CD4-positive, alpha-beta T cell treated with Interferon gamma for 1 hour (primary cell): ENCODE data around the gene SYNPO.

Experiments used
- DNase-seq: peaks from one replicate; pipeline ENCODE4 v3.0.0-alpha.2; 2020

SYNPO gene

GRCh38 chr5:150608991-150609390, 31.5 kb upstream of the SYNPO start:
- no peak for DNase-seq

DNA sequence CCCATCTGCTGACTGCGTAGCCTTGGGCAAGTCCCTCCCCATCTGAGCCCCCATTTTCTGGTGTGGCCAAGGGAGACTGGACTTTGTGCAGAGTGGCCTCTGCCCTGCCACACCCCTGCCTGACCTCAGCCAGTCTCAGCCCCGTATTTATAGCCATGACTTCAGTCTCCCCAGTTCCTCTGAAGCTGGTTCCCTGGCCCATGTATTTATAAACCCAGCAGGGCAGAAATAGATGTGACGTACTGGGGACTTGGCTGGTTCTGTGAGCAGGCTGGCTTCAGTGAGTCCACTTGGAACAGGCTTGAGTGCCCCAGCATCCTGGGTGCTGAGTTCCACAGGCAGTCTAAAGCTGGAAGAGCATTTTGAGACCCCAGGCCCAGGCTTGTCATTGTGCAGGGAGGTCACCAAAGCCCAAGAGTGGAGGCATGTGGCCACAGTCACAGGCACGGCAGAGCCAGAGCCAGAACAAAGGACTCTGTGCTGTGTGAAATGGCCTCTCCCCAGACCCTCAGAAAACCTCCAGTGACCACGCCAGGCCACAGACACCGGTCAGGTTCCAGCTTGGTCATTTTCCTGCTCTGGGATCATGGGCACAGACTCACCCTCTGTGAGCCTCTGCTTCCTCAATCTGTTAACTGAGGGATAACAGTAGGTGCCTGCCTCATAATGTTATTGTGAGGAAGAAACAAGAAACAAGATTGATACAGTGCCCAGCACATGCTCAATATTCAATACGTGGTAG, 30.4 kb upstream of the SYNPO start:
- DNase-seq, result no peak

- DNase-seq, result no peak
Measured at GRCh38 chr5:150611026-150611425, 29.4 kb upstream of the SYNPO start.

GRCh38 chr5:150612405-150612804, 28.1 kb upstream of the SYNPO start:
- no peak for DNase-seq

- no peak for DNase-seq
Measured at GRCh38 chr5:150612905-150613670, 27.4 kb upstream of the SYNPO start.

- no peak for DNase-seq
Measured at GRCh38 chr5:150613991-150614660, 26.3 kb upstream of the SYNPO start.

- DNase-seq, result no peak
Measured at GRCh38 chr5:150614661-150615060, 25.8 kb upstream of the SYNPO start.

- no peak for DNase-seq
Measured at GRCh38 chr5:150615141-150615699, 25.2 kb upstream of the SYNPO start.

DNA sequence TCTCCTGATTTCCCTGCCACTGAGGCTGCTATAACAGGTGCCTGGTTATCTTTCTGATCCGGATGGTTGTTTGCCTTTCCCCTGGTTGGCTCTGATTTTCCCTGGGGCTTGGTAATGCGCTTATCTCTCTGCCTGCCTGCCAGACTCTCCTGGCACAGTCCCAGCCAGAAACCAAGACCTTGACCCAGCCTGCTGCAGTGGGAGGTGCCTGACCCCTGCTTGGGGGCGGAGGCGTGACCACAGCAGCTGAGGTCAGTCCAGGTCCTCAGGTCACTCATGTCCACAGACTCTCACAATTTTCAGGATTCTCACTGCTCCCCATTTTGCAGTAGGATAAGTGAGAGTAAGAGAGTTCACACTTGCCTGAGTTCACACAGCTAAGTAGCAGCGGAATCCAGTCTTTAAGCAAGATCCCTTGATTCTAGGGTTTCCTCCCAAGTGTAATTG, 24.4 kb upstream of the SYNPO start:
- DNase-seq, result no peak

GRCh38 chr5:150616506-150616905, 24.0 kb upstream of the SYNPO start:
- DNase-seq, result no peak

DNA sequence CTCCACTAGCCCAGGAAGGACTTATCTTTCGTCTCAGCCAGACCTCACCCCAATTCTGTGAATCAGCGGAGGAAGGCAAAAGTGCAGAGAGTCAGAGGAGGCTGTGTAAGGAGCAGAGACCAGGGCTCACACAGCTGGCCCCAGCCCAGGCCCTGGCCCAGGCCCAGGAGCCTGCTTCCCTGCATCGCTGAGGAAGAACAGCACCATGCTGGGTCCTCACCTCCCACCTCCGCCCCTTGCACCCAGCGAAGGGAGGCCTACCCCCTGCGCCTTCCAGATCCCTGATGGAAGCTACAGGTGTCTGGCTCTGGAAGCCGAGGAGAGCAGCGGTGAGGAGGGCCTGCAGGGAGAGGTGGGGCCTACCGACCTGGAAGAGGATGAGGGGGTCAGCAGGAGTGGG, 22.3 kb upstream of the SYNPO start:
- DNase-seq, result no peak

GRCh38 chr5:150618588-150619281, 21.7 kb upstream of the SYNPO start:
- DNase-seq, result no peak

- DNase-seq, result no peak
Measured at GRCh38 chr5:150619359-150620230, 20.9 kb upstream of the SYNPO start.

DNA sequence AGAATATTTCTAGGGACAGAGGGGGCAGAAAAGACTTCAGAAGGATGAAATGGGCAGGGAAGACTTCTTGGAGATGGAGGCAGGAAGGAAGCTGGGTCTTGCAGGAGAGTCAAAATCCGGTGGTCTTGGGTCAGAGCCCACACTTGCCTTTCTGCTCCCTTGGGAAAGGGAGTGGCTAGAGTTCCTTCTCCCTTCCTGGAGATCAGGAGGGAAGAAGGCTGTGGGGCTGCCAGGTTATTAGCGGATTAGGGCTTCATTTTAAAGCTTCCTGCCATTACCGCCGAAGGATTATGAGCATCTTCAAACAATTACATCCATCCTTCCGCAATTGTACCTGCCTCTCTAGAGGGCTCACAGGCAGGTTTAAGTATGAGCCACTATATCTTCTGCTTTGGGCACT, 19.2 kb upstream of the SYNPO start:
- DNase-seq, result no peak

DNA sequence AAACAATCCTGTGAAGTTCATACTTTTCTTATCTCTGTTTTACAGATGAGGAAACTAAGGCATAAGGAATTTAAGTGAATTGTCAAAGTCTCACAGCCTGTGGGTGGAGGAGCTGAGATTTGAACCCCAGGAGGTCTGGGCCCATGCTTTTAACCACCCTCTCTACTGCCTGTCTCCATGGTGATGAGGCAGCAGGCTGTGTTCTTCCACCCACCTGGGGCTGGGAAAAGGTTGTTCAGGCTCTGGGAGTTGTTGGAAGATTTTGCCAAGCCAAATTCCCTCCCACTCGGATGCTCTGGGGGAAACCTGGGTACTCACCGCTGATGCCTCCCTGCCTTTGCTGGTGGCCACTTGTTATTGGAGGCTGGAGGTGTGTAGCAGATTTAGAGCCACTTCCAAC, 18.3 kb upstream of the SYNPO start:
- no peak for DNase-seq

- DNase-seq, result no peak
Measured at GRCh38 chr5:150623152-150623877, 17.1 kb upstream of the SYNPO start.

GRCh38 chr5:150623878-150624216, 16.6 kb upstream of the SYNPO start:
- DNase-seq, result no peak

GRCh38 chr5:150624334-150625163, 15.9 kb upstream of the SYNPO start:
- peak; percentile 11 for DNase-seq

- no peak for DNase-seq
Measured at GRCh38 chr5:150625164-150625535, 15.3 kb upstream of the SYNPO start.
